Measurements from ENCODE around the gene FRMD8.
"Not testable (repeated sequence)": the region's sequence is repeated elsewhere in the genome, so short reads cannot be mapped to it uniquely, and the experiment has no call there.

FRMD8 gene

GRCh38 chr11:65404638-65405339, 18.4 kb downstream of the FRMD8 start:
- peaks cover 4% of the 10 kb centered on the region for H3K36me3 ChIP-seq (ENCODE audit: control insufficient read depth, insufficient read depth, low read length)

GRCh38 chr11:65410936-65411680, 24.7 kb downstream of the FRMD8 start:
- H3K56ac ChIP-seq (ENCODE audit: low read length), result no peak overlapping the region
- no CpG with 5 or more reads among the region's 29 CpGs for WGBS (ENCODE audit: extremely low coverage, insufficient coverage, low lambda C conversion rate)

More at GRCh38 chr11:65404638-65405339, 18.4 kb downstream of the FRMD8 start:
- no peak overlapping the region for H3K9ac ChIP-seq (ENCODE audit: low read length)
- H3K79me2 ChIP-seq (ENCODE audit: control insufficient read depth, insufficient read depth, low read length), result no peaks in the 10 kb centered on the region
- no peak overlapping the region for H2BK120ac ChIP-seq (ENCODE audit: low read depth, low read length)
- H4K8ac ChIP-seq (ENCODE audit: low read depth, low read length), result no peak overlapping the region
- no peak overlapping the region for H3K18ac ChIP-seq (ENCODE audit: low read length)
- H3K23ac ChIP-seq (ENCODE audit: low read length), result no peak overlapping the region
- no peak overlapping the region for H2AK5ac ChIP-seq (ENCODE audit: low read length)
- no peak overlapping the region for H4K5ac ChIP-seq (ENCODE audit: low read length)
- WGBS (ENCODE audit: extremely low coverage, insufficient coverage, low lambda C conversion rate), result no CpG with 5 or more reads among the region's 24 CpGs
- H3K27ac ChIP-seq (ENCODE audit: low read depth, low read length), result no peak overlapping the region
- H3K56ac ChIP-seq (ENCODE audit: low read length), result no peak overlapping the region
- no peak overlapping the region for H3K4me3 ChIP-seq (ENCODE audit: low read length)
- H2BK15ac ChIP-seq (replicated peaks; ENCODE audit: low read depth), result no peak overlapping the region
- no peaks in the 10 kb centered on the region for H3K4me1 ChIP-seq (ENCODE audit: control insufficient read depth, low read depth, low read length)
- no peak overlapping the region for H3K4me2 ChIP-seq (ENCODE audit: low read length)
- no peak overlapping the region for H3K4ac ChIP-seq (ENCODE audit: low read depth, low read length)
- no peaks in the 10 kb centered on the region for H3K79me1 ChIP-seq (ENCODE audit: low read length)
- no peaks in the 10 kb centered on the region for H3K27me3 ChIP-seq (ENCODE audit: insufficient read depth, low read length, poor library complexity)
- DNase-seq, result no peak
- no peak overlapping the region for H2BK5ac ChIP-seq (ENCODE audit: low read length)

DNA sequence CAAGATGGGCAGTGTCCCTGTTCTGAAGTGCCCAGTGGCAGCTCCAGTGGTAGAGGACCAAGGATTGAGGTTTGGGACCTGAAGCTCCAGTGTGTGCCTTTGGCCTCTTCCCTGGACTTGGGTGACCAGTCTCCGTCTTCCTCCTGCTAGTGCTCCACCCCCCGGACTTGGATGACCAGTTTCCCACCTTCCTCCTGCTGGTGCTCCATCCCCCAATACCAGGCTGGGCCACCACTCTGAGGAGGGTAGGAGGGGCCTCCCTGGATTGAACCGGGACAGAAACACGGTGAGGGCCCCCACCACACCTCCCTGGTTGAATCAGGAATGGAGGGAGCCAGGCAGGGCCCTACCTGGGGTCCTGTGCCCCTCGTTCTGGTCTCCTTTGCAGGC, 25.2 kb downstream of the FRMD8 start:
- no peak overlapping the region for H3K23ac ChIP-seq (ENCODE audit: low read length)
- WGBS (ENCODE audit: extremely low coverage, insufficient coverage, low lambda C conversion rate), result no CpG with 5 or more reads among the region's 5 CpGs
- H2BK120ac ChIP-seq (ENCODE audit: low read depth, low read length), result no peak overlapping the region
- H3K79me1 ChIP-seq (ENCODE audit: low read length), result no peaks in the 10 kb centered on the region
- no peaks in the 10 kb centered on the region for H3K27me3 ChIP-seq (ENCODE audit: insufficient read depth, low read length, poor library complexity)
- no peak overlapping the region for H3K18ac ChIP-seq (ENCODE audit: low read length)
- no peak overlapping the region for H2BK15ac ChIP-seq (replicated peaks; ENCODE audit: low read depth)
- H3K27ac ChIP-seq (ENCODE audit: low read depth, low read length), result no peak overlapping the region
- H4K8ac ChIP-seq (ENCODE audit: low read depth, low read length), result no peak overlapping the region
- H3K36me3 ChIP-seq (ENCODE audit: control insufficient read depth, insufficient read depth, low read length), result peaks cover 1% of the 10 kb centered on the region
- no peak overlapping the region for H3K56ac ChIP-seq (ENCODE audit: low read length)
- no peak overlapping the region for H3K4ac ChIP-seq (ENCODE audit: low read depth, low read length)
- no peak overlapping the region for H3K4me2 ChIP-seq (ENCODE audit: low read length)
- no peak overlapping the region for H2AK5ac ChIP-seq (ENCODE audit: low read length)
- no peak for DNase-seq
- H4K5ac ChIP-seq (ENCODE audit: low read length), result no peak overlapping the region
- H3K79me2 ChIP-seq (ENCODE audit: control insufficient read depth, insufficient read depth, low read length), result no peaks in the 10 kb centered on the region
- H3K4me1 ChIP-seq (ENCODE audit: control insufficient read depth, low read depth, low read length), result peaks cover 6% of the 10 kb centered on the region
- no peak overlapping the region for H2BK5ac ChIP-seq (ENCODE audit: low read length)
- no peak overlapping the region for H3K4me3 ChIP-seq (ENCODE audit: low read length)
- H3K9ac ChIP-seq (ENCODE audit: low read length), result no peak overlapping the region

More at GRCh38 chr11:65410936-65411680, 24.7 kb downstream of the FRMD8 start:
- H4K5ac ChIP-seq (ENCODE audit: low read length), result no peak overlapping the region
- H4K8ac ChIP-seq (ENCODE audit: low read depth, low read length), result no peak overlapping the region
- H3K79me1 ChIP-seq (ENCODE audit: low read length), result no peaks in the 10 kb centered on the region
- no peak overlapping the region for H3K23ac ChIP-seq (ENCODE audit: low read length)
- H3K4ac ChIP-seq (ENCODE audit: low read depth, low read length), result no peak overlapping the region
- peaks cover 1% of the 10 kb centered on the region for H3K36me3 ChIP-seq (ENCODE audit: control insufficient read depth, insufficient read depth, low read length)
- H3K27me3 ChIP-seq (ENCODE audit: insufficient read depth, low read length, poor library complexity), result no peaks in the 10 kb centered on the region
- no peak overlapping the region for H3K18ac ChIP-seq (ENCODE audit: low read length)
- H3K27ac ChIP-seq (ENCODE audit: low read depth, low read length), result no peak overlapping the region
- H2AK5ac ChIP-seq (ENCODE audit: low read length), result no peak overlapping the region
- H3K4me3 ChIP-seq (ENCODE audit: low read length), result no peak overlapping the region
- no peak overlapping the region for H2BK120ac ChIP-seq (ENCODE audit: low read depth, low read length)
- no peak overlapping the region for H2BK5ac ChIP-seq (ENCODE audit: low read length)
- no peak overlapping the region for H3K4me2 ChIP-seq (ENCODE audit: low read length)
- H2BK15ac ChIP-seq (replicated peaks; ENCODE audit: low read depth), result no peak overlapping the region
- no peak overlapping the region for H3K9ac ChIP-seq (ENCODE audit: low read length)
- no peaks in the 10 kb centered on the region for H3K79me2 ChIP-seq (ENCODE audit: control insufficient read depth, insufficient read depth, low read length)
- H3K4me1 ChIP-seq (ENCODE audit: control insufficient read depth, low read depth, low read length), result peaks cover 3% of the 10 kb centered on the region
- no peak for DNase-seq

GRCh38 chr11:65412271-65413076, 26.0 kb downstream of the FRMD8 start:
- Histone ChIP-seq H3K4me3 (ENCODE audit: low read length) (no peak overlapping the region), H3K27me3 (ENCODE audit: insufficient read depth, low read length, poor library complexity) (no peaks in the 10 kb centered on the region), H3K23ac (ENCODE audit: low read length) (no peak overlapping the region), H3K4me2 (ENCODE audit: low read length) (no peak overlapping the region), H3K18ac (ENCODE audit: low read length) (no peak overlapping the region), H3K27ac (ENCODE audit: low read depth, low read length) (no peak overlapping the region), H2BK5ac (ENCODE audit: low read length) (no peak overlapping the region), H3K56ac (ENCODE audit: low read length) (no peak overlapping the region), H3K79me1 (ENCODE audit: low read length) (no peaks in the 10 kb centered on the region), H3K9ac (ENCODE audit: low read length) (no peak overlapping the region), H3K4ac (ENCODE audit: low read depth, low read length) (no peak overlapping the region), H2BK15ac (replicated peaks; ENCODE audit: low read depth) (no peak overlapping the region), H2BK120ac (ENCODE audit: low read depth, low read length) (no peak overlapping the region), H2AK5ac (ENCODE audit: low read length) (no peak overlapping the region), H4K8ac (ENCODE audit: low read depth, low read length) (no peak overlapping the region), H3K4me1 (ENCODE audit: control insufficient read depth, low read depth, low read length) (peaks cover 8% of the 10 kb centered on the region), H3K79me2 (ENCODE audit: control insufficient read depth, insufficient read depth, low read length) (no peaks in the 10 kb centered on the region), H3K36me3 (ENCODE audit: control insufficient read depth, insufficient read depth, low read length) (peaks cover 1% of the 10 kb centered on the region), H4K5ac (ENCODE audit: low read length) (no peak overlapping the region)
- no CpG with 5 or more reads among the region's 24 CpGs for WGBS (ENCODE audit: extremely low coverage, insufficient coverage, low lambda C conversion rate)
- DNase-seq, result no peak

DNA sequence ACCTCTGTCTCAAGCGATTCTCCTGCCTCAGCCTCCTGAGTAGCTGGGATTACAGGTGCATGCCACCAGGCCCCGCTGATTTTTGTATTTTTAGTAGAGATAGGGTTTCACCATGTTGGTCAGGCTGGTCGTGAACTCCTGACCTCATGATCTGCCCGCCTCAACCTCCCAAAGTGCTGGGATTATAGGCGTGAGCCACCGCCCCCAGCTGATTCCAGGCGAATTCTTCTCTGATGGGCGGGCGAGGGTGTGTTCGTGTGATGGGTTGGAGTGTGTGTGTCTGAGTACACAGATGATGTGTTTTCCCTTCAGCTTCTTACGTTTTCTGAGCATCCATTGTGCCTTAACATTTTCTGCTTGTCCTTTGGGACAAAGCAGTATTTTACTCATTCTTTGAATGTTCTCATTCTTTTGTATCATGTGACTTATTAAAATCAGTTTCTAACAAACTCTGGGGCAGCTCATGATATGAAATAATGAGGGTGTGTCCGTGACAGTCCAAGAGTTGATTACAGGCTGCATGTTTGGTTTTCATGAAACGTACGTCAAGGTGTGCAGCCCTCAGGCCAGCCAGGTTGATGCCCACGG, 26.7 kb downstream of the FRMD8 start:
- H3K4me2 ChIP-seq (ENCODE audit: low read length); H3K23ac ChIP-seq (ENCODE audit: low read length); H4K5ac ChIP-seq (ENCODE audit: low read length); H3K27ac ChIP-seq (ENCODE audit: low read depth, low read length); H3K9ac ChIP-seq (ENCODE audit: low read length); H2BK120ac ChIP-seq (ENCODE audit: low read depth, low read length); H3K4ac ChIP-seq (ENCODE audit: low read depth, low read length); H2AK5ac ChIP-seq (ENCODE audit: low read length); H3K79me2 ChIP-seq (ENCODE audit: control insufficient read depth, insufficient read depth, low read length); H3K4me3 ChIP-seq (ENCODE audit: low read length); H2BK15ac ChIP-seq (replicated peaks; ENCODE audit: low read depth); H3K79me1 ChIP-seq (ENCODE audit: low read length); H4K8ac ChIP-seq (ENCODE audit: low read depth, low read length); H3K27me3 ChIP-seq (ENCODE audit: insufficient read depth, low read length, poor library complexity); H3K18ac ChIP-seq (ENCODE audit: low read length); H3K56ac ChIP-seq (ENCODE audit: low read length); DNase-seq; H2BK5ac ChIP-seq (ENCODE audit: low read length); H3K36me3 ChIP-seq (ENCODE audit: control insufficient read depth, insufficient read depth, low read length): not testable (repeated sequence)
- no CpG with 5 or more reads among the region's 15 CpGs for WGBS (ENCODE audit: extremely low coverage, insufficient coverage, low lambda C conversion rate)
- peaks cover 11% of the 10 kb centered on the region for H3K4me1 ChIP-seq (ENCODE audit: control insufficient read depth, low read depth, low read length)

Measured in mesendoderm (in vitro differentiated cells).